K562 (cell line): ENCODE measurements around the gene ZNF474. TPM values are rescaled to one million over a fixed set of nuclear protein-coding genes. Genes with fewer than 3 reads are reported as not detected.

Source experiments
- ATF1 ChIP-seq, 2 experiments: fragments of 450-650 bp in 1 of 2; IDR thresholded peaks; 2 replicates each; pipeline ENCODE4 v1.6.1; 2016; ENCODE audit warnings: missing compliant biosample characterization in 1 of 2, missing genetic modification characterization in 1 of 2
- BDP1 ChIP-seq: IDR thresholded peaks from 3 replicates; pipeline ENCODE4 v1.6.1; 2011; ENCODE audit not compliant: insufficient read length, insufficient read depth
- BMI1 ChIP-seq: fragments of 150-350 bp; IDR thresholded peaks from 2 replicates; pipeline ENCODE4 v1.6.1; 2014; ENCODE audit warnings: low read length
- CBFA2T3 ChIP-seq: fragments of 450-650 bp; IDR thresholded peaks from 2 replicates; pipeline ENCODE4 v1.6.1; 2017
- CHD2 ChIP-seq: IDR thresholded peaks from 2 replicates; pipeline ENCODE4 v1.6.1; 2011; ENCODE audit warnings: low read depth, low read length
- DDX20 ChIP-seq: fragments of 450-650 bp; IDR thresholded peaks from 2 replicates; pipeline ENCODE4 v1.6.1; 2016; ENCODE audit warnings: missing genetic modification characterization, low read depth, mild to moderate bottlenecking, missing compliant biosample characterization, moderate library complexity
- DPF2 ChIP-seq: fragments of 450-650 bp; IDR thresholded peaks from 2 replicates; pipeline ENCODE4 v1.6.1; 2016
- HDAC6 ChIP-seq: IDR thresholded peaks from 2 replicates; pipeline ENCODE4 v1.6.1; 2012; ENCODE audit warnings: low read depth, mild to moderate bottlenecking, control low read depth, inconsistent platforms, low read length, moderate library complexity
- HEY1 ChIP-seq: fragments of 250-450 bp; sonication (Bioruptor Pico); IDR thresholded peaks from 2 replicates; pipeline ENCODE4 v1.5.0; 2020; ENCODE audit warnings: mild to moderate bottlenecking, moderate library complexity, borderline replicate concordance
- HSF4 ChIP-seq: fragments of 250-450 bp; sonication (Bioruptor Pico); IDR thresholded peaks from 2 replicates; pipeline ENCODE4 v2.1.2; 2022; ENCODE audit warnings: mild to moderate bottlenecking, moderate library complexity, borderline replicate concordance
- KAT8 ChIP-seq: fragments of 450-650 bp; IDR thresholded peaks from 2 replicates; pipeline ENCODE4 v1.6.1; 2016; ENCODE audit warnings: low read depth, mild to moderate bottlenecking
- L3MBTL2 ChIP-seq: fragments of 450-650 bp; IDR thresholded peaks from 2 replicates; pipeline ENCODE4 v1.6.1; 2016; ENCODE audit warnings: mild to moderate bottlenecking, moderate library complexity
- MCM2 ChIP-seq: fragments of 450-650 bp; IDR thresholded peaks from 2 replicates; pipeline ENCODE4 v1.6.1; 2017; ENCODE audit warnings: low read depth, mild to moderate bottlenecking
- MCM3 ChIP-seq: fragments of 450-650 bp; IDR thresholded peaks from 2 replicates; pipeline ENCODE4 v1.6.1; 2016
- MED1 ChIP-seq: sonication (generic); formaldehyde crosslinking; IDR thresholded peaks from 2 replicates; pipeline ENCODE4 v1.8.1; 2023; ENCODE audit warnings: missing genetic modification reagents, borderline replicate concordance
- MEF2A ChIP-seq: IDR thresholded peaks from 2 replicates; pipeline ENCODE4 v1.6.1; 2011; ENCODE audit warnings: low read depth, mild to moderate bottlenecking, low read length, moderate library complexity; ENCODE audit not compliant: control insufficient read depth
- NR3C1 ChIP-seq: sonication (generic); formaldehyde crosslinking; IDR thresholded peaks from 2 replicates; pipeline ENCODE4 v1.8.1; 2022; ENCODE audit warnings: missing genetic modification reagents
- POLR2B ChIP-seq: fragments of 450-650 bp; IDR thresholded peaks from 2 replicates; pipeline ENCODE4 v1.6.1; 2018; ENCODE audit warnings: low read depth; ENCODE audit not compliant: partially characterized antibody
- PRDM10 ChIP-seq: fragments of 450-650 bp; IDR thresholded peaks from 2 replicates; pipeline ENCODE4 v1.6.1; 2018; ENCODE audit not compliant: partially characterized antibody
- RCOR1 ChIP-seq, 2 experiments: IDR thresholded peaks; 2 replicates each; pipeline ENCODE4 v1.6.1; 2012; ENCODE audit warnings: low read depth in 2 of 2, low read length in 2 of 2, borderline replicate concordance in 1 of 2, improper control_type of control experiment in 1 of 2
- RFX7 ChIP-seq: fragments of 250-450 bp; sonication (Bioruptor Pico); IDR thresholded peaks from 2 replicates; pipeline ENCODE4 v1.5.1; 2021; ENCODE audit warnings: mild to moderate bottlenecking
- WHSC1 ChIP-seq: IDR thresholded peaks from one replicate; pipeline ENCODE4 v1.6.1; 2012; ENCODE audit warnings: low read length, control low read depth, inconsistent platforms
- ZBTB9 ChIP-seq: fragments of 450-650 bp; formaldehyde crosslinking; IDR thresholded peaks from 2 replicates; pipeline ENCODE4 v1.4.0; 2020; ENCODE audit warnings: mild to moderate bottlenecking, moderate library complexity
- ZNF445 ChIP-seq: fragments of 250-450 bp; sonication (Bioruptor Pico); IDR thresholded peaks from 2 replicates; pipeline ENCODE4 v1.4.0; 2020; ENCODE audit warnings: low read depth, mild to moderate bottlenecking, moderate library complexity
- ZNF583 ChIP-seq: fragments of 250-450 bp; sonication (Bioruptor Pico); IDR thresholded peaks from 2 replicates; pipeline ENCODE4 v1.4.0; 2020
- ZNF785 ChIP-seq: fragments of 250-450 bp; sonication (Bioruptor Pico); IDR thresholded peaks from 2 replicates; pipeline ENCODE4 v1.4.0; 2020; ENCODE audit warnings: mild to moderate bottlenecking
- polyA plus RNA-seq, 8 experiments: library from polyadenylated mRNA; depleted of rRNA in 4 of 8; stranded (reverse) in 5 of 8; unstranded in 3 of 8; fragments of >200 nt; fragmentation: Nextera tagmentation in 2 of 8; fragmentation: Illumina TruSeq in 1 of 8; extraction: Ambion mirVana in 2 of 8; extraction: Trizol in 1 of 8; gene quantifications; 2 replicates each; pipeline versions ENCODE4 v1.2.1 to v1.2.3, GENCODE V29; 2011 to 2014; ENCODE audit warnings: inconsistent platforms in 1 of 8, missing spikeins in 1 of 8
- total RNA-seq, 7 experiments: library from RNA; depleted of rRNA in 6 of 7; stranded (reverse); fragments of >200 nt in 6 of 7; fragmentation: Illumina TruSeq in 2 of 7; extraction: Trizol in 2 of 7; gene quantifications; 2 replicates each; pipeline versions ENCODE4 v1.2.1 to v1.2.3, GENCODE V29; 2011 to 2021; ENCODE audit warnings: low replicate concordance in 1 of 7

ZNF474 gene
- total and polyA plus RNA-seq, 9 of the 15 experiments (the other 6 are each of a cell fraction or from before 2014, with no cell fraction given), result 0.16 to 0.62 (median 0.39) TPM

- no peak for TF ChIP-seq ZNF583
- TF ChIP-seq RFX7 (CRISPR knock-in tag), result no peak
- no peak for TF ChIP-seq KAT8
- no peak for TF ChIP-seq MED1 (CRISPR knock-in tag)
- no peak for TF ChIP-seq ZNF785 (CRISPR knock-in tag)
- no peak for TF ChIP-seq HEY1 (CRISPR knock-in tag)
- peak; percentile 89 for TF ChIP-seq DPF2
- TF ChIP-seq RCOR1 (IDR thresholded peaks at IDR 0.05; ENCODE audit: borderline replicate concordance in 1 of 2, low read depth in 2 of 2, low read length in 2 of 2), result peak in 1 of 2 experiments; percentile 41; a peak in 1 of 4 replicates
- no peak for TF ChIP-seq ZNF445
- no peak for TF ChIP-seq DDX20
- TF ChIP-seq HDAC6, result no peak
- TF ChIP-seq MCM2, result no peak
- TF ChIP-seq POLR2B, result no peak
- no peak for TF ChIP-seq WHSC1
- no peak for TF ChIP-seq ZBTB9
- no peak for TF ChIP-seq MEF2A
- no peak for TF ChIP-seq BDP1
- no peak for TF ChIP-seq PRDM10
- TF ChIP-seq CBFA2T3, result peak; percentile 91
- no peak for TF ChIP-seq NR3C1
- TF ChIP-seq CHD2, result no peak
- TF ChIP-seq BMI1, result no peak
- no peak for TF ChIP-seq L3MBTL2
- no peak for TF ChIP-seq HSF4
- TF ChIP-seq MCM3, result no peak
- no peak for TF ChIP-seq ATF1 (CRISPR knock-in tag; IDR thresholded peaks at IDR 0.05)
- no peak for TF ChIP-seq ATF1 (tag; IDR thresholded peaks at IDR 0.05)
These were observed 20.2 kb downstream of the ZNF474 start (continued) for GRCh38 chr5:122149321-122150090.
